WTC11 (cell line): ENCODE data around the gene CORO7. TPM values are rescaled to one million over a fixed set of nuclear protein-coding genes. Genes with fewer than 3 reads are reported as not detected.

Experiments used
- ATAC-seq: fragments of 200-7000 bp; cut with Tn5 transposase; 2 replicates; pipeline ENCODE4 v1.10.0; 2021; ENCODE audit warnings: mild to moderate bottlenecking, moderate library complexity
- CTCF ChIA-PET: fragments of 300-600 bp; sonication (Branson Sonifier 250); formaldehyde crosslinking; loops from one replicate; lab custom pipeline; 2021; ENCODE audit warnings: antibody characterized with exemption; lab: Charles Lee
- POLR2A ChIA-PET: fragments of 350-600 bp; sonication (Branson Sonifier 250); formaldehyde crosslinking; loops from one replicate; lab custom pipeline; 2021; ENCODE audit warnings: antibody characterized with exemption; lab: Charles Lee
- DNase-seq: peaks from one replicate; pipeline ENCODE4 v3.0.0; 2021; ENCODE audit warnings: low spot score
- H3K27ac Mint-ChIP-seq: 2 replicates; pipeline ENCODE4 v1.8.0; 2021; ENCODE audit warnings: mixed read lengths
- H3K27me3 Mint-ChIP-seq: 2 replicates; pipeline ENCODE4 v1.8.0; 2021; ENCODE audit warnings: low read depth, mild to moderate bottlenecking, moderate library complexity, mixed read lengths
- H3K36me3 Mint-ChIP-seq: 2 replicates; pipeline ENCODE4 v1.8.0; 2021; ENCODE audit warnings: mixed read lengths
- H3K4me1 Mint-ChIP-seq: 2 replicates; pipeline ENCODE4 v1.8.0; 2022; ENCODE audit warnings: mixed read lengths
- H3K4me3 Mint-ChIP-seq: 2 replicates; pipeline ENCODE4 v1.8.0; 2021; ENCODE audit warnings: mild to moderate bottlenecking, moderate library complexity, mixed read lengths
- H3K9me3 Mint-ChIP-seq: 2 replicates; pipeline ENCODE4 v1.8.0; 2021; ENCODE audit warnings: mixed read lengths
- CDX4 ChIP-seq: fragments of 250-450 bp; sonication (Bioruptor Pico); IDR thresholded peaks from 2 replicates; pipeline ENCODE4 v1.9.0; 2021; ENCODE audit warnings: moderate library complexity, mild to moderate bottlenecking, inconsistent platforms, borderline replicate concordance
- CREB1 ChIP-seq: sonication (generic); formaldehyde crosslinking; IDR thresholded peaks from 2 replicates; pipeline ENCODE4 v1.8.0; 2023; ENCODE audit warnings: mild to moderate bottlenecking, missing genetic modification reagents
- CTCF ChIP-seq: fragments of 200-600 bp; IDR thresholded peaks from 2 replicates; pipeline ENCODE4 v1.8.0; 2022; ENCODE audit warnings: antibody characterized with exemption
- E2F1 ChIP-seq: sonication (generic); formaldehyde crosslinking; IDR thresholded peaks from 2 replicates; pipeline ENCODE4 v1.8.0; 2022; ENCODE audit warnings: mild to moderate bottlenecking, missing genetic modification reagents
- ELF4 ChIP-seq: sonication (generic); formaldehyde crosslinking; IDR thresholded peaks from 2 replicates; pipeline ENCODE4 v1.8.1; 2022; ENCODE audit warnings: low read depth, mild to moderate bottlenecking, moderate library complexity, missing genetic modification reagents
- ESRRA ChIP-seq: sonication (generic); formaldehyde crosslinking; IDR thresholded peaks from 2 replicates; pipeline ENCODE4 v1.8.1; 2022; ENCODE audit warnings: mild to moderate bottlenecking, missing genetic modification reagents, borderline replicate concordance
- ETV6 ChIP-seq: sonication (generic); formaldehyde crosslinking; IDR thresholded peaks from 2 replicates; pipeline ENCODE4 v1.8.1; 2022; ENCODE audit warnings: mild to moderate bottlenecking, missing genetic modification reagents
- FOXJ3 ChIP-seq: sonication (generic); formaldehyde crosslinking; IDR thresholded peaks from 2 replicates; pipeline ENCODE4 v1.9.0; 2021; ENCODE audit warnings: missing genetic modification reagents, mild to moderate bottlenecking, borderline replicate concordance
- FOXK1 ChIP-seq: sonication (generic); formaldehyde crosslinking; IDR thresholded peaks from 2 replicates; pipeline ENCODE4 v1.8.0; 2022; ENCODE audit warnings: mild to moderate bottlenecking, moderate library complexity, missing genetic modification reagents
- FOXP1 ChIP-seq: sonication (generic); formaldehyde crosslinking; IDR thresholded peaks from 2 replicates; pipeline ENCODE4 v1.8.0; 2022; ENCODE audit warnings: missing genetic modification reagents, mild to moderate bottlenecking, moderate library complexity, borderline replicate concordance
- GABPB1 ChIP-seq: sonication (generic); formaldehyde crosslinking; IDR thresholded peaks from 2 replicates; pipeline ENCODE4 v1.8.1; 2023; ENCODE audit warnings: mild to moderate bottlenecking, missing genetic modification reagents
- GTF2I ChIP-seq: fragments of 250-450 bp; sonication (Bioruptor Pico); conservative IDR thresholded peaks from 2 replicates; pipeline ENCODE4 v1.4.0; 2021; ENCODE audit warnings: mild to moderate bottlenecking
- KAT7 ChIP-seq: sonication (generic); formaldehyde crosslinking; IDR thresholded peaks from 2 replicates; pipeline ENCODE4 v1.8.1; 2023; ENCODE audit warnings: missing genetic modification reagents, mild to moderate bottlenecking, borderline replicate concordance
- MXD4 ChIP-seq: fragments of 250-450 bp; sonication (Bioruptor Pico); IDR thresholded peaks from 2 replicates; pipeline ENCODE4 v1.8.0; 2021; ENCODE audit warnings: mild to moderate bottlenecking, moderate library complexity, borderline replicate concordance
- NFE2L1 ChIP-seq: sonication (generic); formaldehyde crosslinking; IDR thresholded peaks from 2 replicates; pipeline ENCODE4 v1.8.1; 2023; ENCODE audit warnings: missing genetic modification reagents
- OVOL2 ChIP-seq: fragments of 250-450 bp; sonication (Bioruptor Pico); IDR thresholded peaks from 2 replicates; pipeline ENCODE4 v1.9.0; 2021; ENCODE audit warnings: mild to moderate bottlenecking, borderline replicate concordance
- PRDM15 ChIP-seq: sonication (generic); formaldehyde crosslinking; IDR thresholded peaks from 2 replicates; pipeline ENCODE4 v1.8.0; 2022; ENCODE audit warnings: missing genetic modification reagents
- PREB ChIP-seq: sonication (generic); formaldehyde crosslinking; IDR thresholded peaks from 2 replicates; pipeline ENCODE4 v1.8.1; 2022; ENCODE audit warnings: mild to moderate bottlenecking, missing genetic modification reagents, moderate library complexity, borderline replicate concordance
- SP1 ChIP-seq: sonication (generic); formaldehyde crosslinking; conservative IDR thresholded peaks from 2 replicates; pipeline ENCODE4 v1.8.1; 2022; ENCODE audit warnings: missing genetic modification reagents
- TP53 ChIP-seq: sonication (generic); formaldehyde crosslinking; IDR thresholded peaks from 2 replicates; pipeline ENCODE4 v1.8.1; 2023; ENCODE audit warnings: mild to moderate bottlenecking, missing genetic modification reagents
- ZBTB21 ChIP-seq: sonication (generic); formaldehyde crosslinking; IDR thresholded peaks from 2 replicates; pipeline ENCODE4 v1.8.1; 2023; ENCODE audit warnings: mild to moderate bottlenecking, missing genetic modification reagents, borderline replicate concordance
- ZNF121 ChIP-seq: sonication (generic); formaldehyde crosslinking; IDR thresholded peaks from 2 replicates; pipeline ENCODE4 v1.8.0; 2023; ENCODE audit warnings: missing genetic modification reagents
- ZNF671 ChIP-seq: fragments of 250-450 bp; sonication (Bioruptor Pico); IDR thresholded peaks from 2 replicates; pipeline ENCODE4 v1.8.0; 2021; ENCODE audit warnings: mild to moderate bottlenecking
- total RNA-seq: library from RNA; stranded (reverse); gene quantifications from 3 replicates; pipeline ENCODE4 v1.2.3, GENCODE V29; 2021

Gene CORO7
- total RNA-seq, 1 experiment from 2014 or later: 45.5 TPM

GRCh38 chr16:4358831-4359561 is 57.4 kb downstream of the CORO7 start:
- ATAC-seq (peak; percentile 90), DNase-seq (peak; percentile 94)
- Mint-ChIP-seq H3K9me3 (no peaks in the 10 kb centered on the region), H3K4me3 (no peak overlapping the region), H3K36me3 (peaks cover 2% of the 10 kb centered on the region; the same call in 1 of the 2 replicates), H3K27me3 (no peaks in the 10 kb centered on the region), H3K27ac (no peak overlapping the region), H3K4me1 (no peaks in the 10 kb centered on the region)
- TF ChIP-seq GTF2I (CRISPR knock-in tag) (peak; percentile 71), FOXP1 (CRISPR knock-in tag) (0 out of 2 replicates have a peak, but pooled peaks have one; percentile 15), SP1 (CRISPR knock-in tag) (0 out of 2 replicates have a peak, but pooled peaks have one; percentile 43), ZBTB21 (CRISPR knock-in tag) (0 out of 2 replicates have a peak, but pooled peaks have one; percentile 29), ZNF121 (CRISPR knock-in tag) (peak; percentile 83; the same call in 1 of the 2 replicates), GABPB1 (0 out of 2 replicates have a peak, but pooled peaks have one; percentile 21), CTCF (peak; percentile 100), ETV6 (CRISPR knock-in tag) (no peak), NFE2L1 (no peak; the same call in 1 of the 2 replicates), ELF4 (CRISPR knock-in tag) (no peak)
- POLR2A ChIA-PET: interaction anchor here (0.6 to 1.0 kb wide), 3 partner anchors 18 to 45 kb away, joined by 3 to 5 read pairs (median 3); no protein-coding TSS in a partner anchor
- CTCF ChIA-PET: interaction anchor here (0.6 to 5.6 kb wide), 45 partner anchors 8 to 1338 kb away, joined by 3 to 322 read pairs (median 6); partner anchors contain the start of genes CORO7, HMOX2, PAM16 and VASN

- Mint-ChIP-seq H3K4me3 (no peak overlapping the region), H3K4me1 (0 out of 2 replicates have a peak, but pooled peaks cover 5% of the 10 kb centered on the region), H3K36me3 (peaks cover 2% of the 10 kb centered on the region; the same call in 1 of the 2 replicates), H3K27me3 (no peaks in the 10 kb centered on the region), H3K9me3 (no peaks in the 10 kb centered on the region), H3K27ac (no peak overlapping the region)
- no peak for ATAC-seq
- no peak for DNase-seq
- ChIA-PET CTCF (interaction anchor here (0.6 to 5.6 kb wide), 6 partner anchors 20 to 1242 kb away, joined by 4 to 322 read pairs (median 45); no protein-coding TSS in a partner anchor), POLR2A (no interaction called here)
- TF ChIP-seq PREB (CRISPR knock-in tag): no peak
- no peak for TF ChIP-seq OVOL2 (CRISPR knock-in tag)
- no peak for TF ChIP-seq CDX4 (CRISPR knock-in tag)
- TF ChIP-seq FOXK1 (CRISPR knock-in tag): no peak
- no peak for TF ChIP-seq TP53
- no peak for TF ChIP-seq E2F1 (CRISPR knock-in tag)
Observed at GRCh38 chr16:4358236-4358635, 58.2 kb downstream of the CORO7 start.

- CTCF ChIA-PET: interaction anchor here (4.9 kb wide), 1 partner anchor 47 kb away, joined by 32 read pairs; no protein-coding TSS in a partner anchor
- TF ChIP-seq ZNF671 (CRISPR knock-in tag) (no peak), FOXJ3 (CRISPR knock-in tag) (no peak), MXD4 (CRISPR knock-in tag) (no peak), PRDM15 (CRISPR knock-in tag) (no peak), NFE2L1 (no peak), CREB1 (CRISPR knock-in tag) (no peak), KAT7 (CRISPR knock-in tag) (no peak), ESRRA (CRISPR knock-in tag) (no peak)
Observed at GRCh38 chr16:4356820-4357219, 59.6 kb downstream of the CORO7 start.

More at GRCh38 chr16:4356820-4357219, 59.6 kb downstream of the CORO7 start:
- Mint-ChIP-seq H3K4me1 (peaks cover 6% of the 10 kb centered on the region; the same call in 1 of the 2 replicates), H3K27ac (0 out of 2 replicates have a peak overlapping the region, but pooled peaks have one; percentile 19), H3K27me3 (no peaks in the 10 kb centered on the region), H3K36me3 (peaks cover 2% of the 10 kb centered on the region; the same call in 1 of the 2 replicates), H3K4me3 (no peak overlapping the region), H3K9me3 (no peaks in the 10 kb centered on the region)
- DNase-seq (no peak), ATAC-seq (no peak)
- POLR2A ChIA-PET: interaction anchor here (1.1 kb wide), 1 partner anchor 16 kb away, joined by 3 read pairs; no protein-coding TSS in a partner anchor
